ENCODE data around the gene SERPINA1.

SERPINA1 gene

DNA sequence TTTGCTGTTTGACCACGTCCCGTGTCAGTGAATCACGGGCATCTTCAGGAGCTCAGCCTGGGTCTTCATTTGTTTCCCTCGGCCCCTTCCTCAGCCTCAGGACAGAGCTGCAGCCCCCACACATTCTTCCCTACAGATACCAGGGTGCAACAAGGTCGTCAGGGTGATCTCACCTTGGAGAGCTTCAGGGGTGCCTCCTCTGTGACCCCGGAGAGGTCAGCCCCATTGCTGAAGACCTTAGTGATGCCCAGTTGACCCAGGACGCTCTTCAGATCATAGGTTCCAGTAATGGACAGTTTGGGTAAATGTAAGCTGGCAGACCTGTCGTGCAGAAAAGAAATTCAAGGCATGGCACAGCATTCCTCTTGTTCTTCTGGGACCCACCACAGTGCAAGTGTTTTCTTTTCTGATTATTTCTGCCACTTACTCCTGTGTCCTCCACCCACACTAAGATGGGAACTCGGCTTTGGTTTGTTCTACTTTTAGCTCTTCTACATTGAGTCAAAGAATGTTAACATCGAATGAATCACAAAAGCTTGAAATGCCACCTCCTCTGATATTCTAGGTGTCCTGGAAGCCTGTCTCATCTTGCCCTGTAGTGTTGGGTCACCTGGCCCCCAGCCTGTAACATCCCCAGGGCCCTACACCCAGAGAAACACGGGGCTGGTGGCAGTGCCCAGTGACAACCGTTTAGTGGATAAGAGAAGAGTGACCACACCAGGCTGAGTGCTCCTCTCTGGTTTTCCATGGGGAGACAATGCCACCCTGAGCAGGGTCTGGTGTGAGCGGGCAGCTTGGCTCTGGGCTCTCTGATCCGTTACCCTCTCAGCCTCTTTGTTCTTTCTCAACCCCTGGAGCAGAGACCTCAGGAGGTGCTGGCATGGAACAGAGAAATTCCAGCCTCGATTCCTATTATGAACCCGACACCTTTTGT is 8.8 kb downstream of the SERPINA1 start:
- Mint-ChIP-seq H3K9me3 (no peaks in the 10 kb centered on the region), H3K36me3 (ENCODE audit: insufficient read depth) (no peaks in the 10 kb centered on the region), H3K27ac (ENCODE audit: low read depth) (no peak overlapping the region), H3K4me1 (no peaks in the 10 kb centered on the region), H3K4me3 (no peak overlapping the region), H3K27me3 (peaks cover 48% of the 10 kb centered on the region)
- no peak for ATAC-seq (replicated peaks; ENCODE audit: extremely low read depth, poor library complexity, severe bottlenecking)
- no peak for DNase-seq (ENCODE audit: low spot score in 2 of 2)

GRCh38 chr14:94378527-94379290 is 9.7 kb downstream of the SERPINA1 start:
- DNase-seq (ENCODE audit: low spot score in 2 of 2) = no peak
- H3K4me1 Mint-ChIP-seq = no peaks in the 10 kb centered on the region
- peaks cover 48% of the 10 kb centered on the region for H3K27me3 Mint-ChIP-seq
- no peaks in the 10 kb centered on the region for H3K36me3 Mint-ChIP-seq (ENCODE audit: insufficient read depth)
- no peak for ATAC-seq (replicated peaks; ENCODE audit: extremely low read depth, poor library complexity, severe bottlenecking)
- no peak overlapping the region for H3K4me3 Mint-ChIP-seq
- no peak overlapping the region for H3K27ac Mint-ChIP-seq (ENCODE audit: low read depth)
- no peaks in the 10 kb centered on the region for H3K9me3 Mint-ChIP-seq

- Mint-ChIP-seq H3K4me1 (no peaks in the 10 kb centered on the region), H3K4me3 (no peak overlapping the region), H3K27ac (ENCODE audit: low read depth) (no peak overlapping the region), H3K27me3 (peaks cover 48% of the 10 kb centered on the region), H3K9me3 (no peaks in the 10 kb centered on the region), H3K36me3 (ENCODE audit: insufficient read depth) (no peaks in the 10 kb centered on the region)
- DNase-seq (ENCODE audit: low spot score in 2 of 2) (no peak), ATAC-seq (replicated peaks; ENCODE audit: extremely low read depth, poor library complexity, severe bottlenecking) (no peak)
Measured at GRCh38 chr14:94377866-94378470, 10.4 kb downstream of the SERPINA1 start.

- no peaks in the 10 kb centered on the region for H3K9me3 Mint-ChIP-seq
- no peaks in the 10 kb centered on the region for H3K4me1 Mint-ChIP-seq
- H3K4me3 Mint-ChIP-seq = no peak overlapping the region
- no peaks in the 10 kb centered on the region for H3K36me3 Mint-ChIP-seq (ENCODE audit: insufficient read depth)
- ATAC-seq (replicated peaks; ENCODE audit: extremely low read depth, poor library complexity, severe bottlenecking) (no peak), DNase-seq (ENCODE audit: low spot score in 2 of 2) (no peak)
- no peak overlapping the region for H3K27ac Mint-ChIP-seq (ENCODE audit: low read depth)
- peaks cover 53% of the 10 kb centered on the region for H3K27me3 Mint-ChIP-seq
Measured at GRCh38 chr14:94376976-94377865, 11.2 kb downstream of the SERPINA1 start.

- no peak for DNase-seq (ENCODE audit: low spot score in 2 of 2)
- H3K27ac Mint-ChIP-seq (ENCODE audit: low read depth) = no peak overlapping the region
- H3K4me3 Mint-ChIP-seq = no peak overlapping the region
- peaks cover 58% of the 10 kb centered on the region for H3K27me3 Mint-ChIP-seq
- H3K36me3 Mint-ChIP-seq (ENCODE audit: insufficient read depth) = no peaks in the 10 kb centered on the region
- H3K9me3 Mint-ChIP-seq = no peaks in the 10 kb centered on the region
- ATAC-seq (replicated peaks; ENCODE audit: extremely low read depth, poor library complexity, severe bottlenecking) = no peak
- no peaks in the 10 kb centered on the region for H3K4me1 Mint-ChIP-seq
Measured at GRCh38 chr14:94376108-94376975, 12.1 kb downstream of the SERPINA1 start.

DNA sequence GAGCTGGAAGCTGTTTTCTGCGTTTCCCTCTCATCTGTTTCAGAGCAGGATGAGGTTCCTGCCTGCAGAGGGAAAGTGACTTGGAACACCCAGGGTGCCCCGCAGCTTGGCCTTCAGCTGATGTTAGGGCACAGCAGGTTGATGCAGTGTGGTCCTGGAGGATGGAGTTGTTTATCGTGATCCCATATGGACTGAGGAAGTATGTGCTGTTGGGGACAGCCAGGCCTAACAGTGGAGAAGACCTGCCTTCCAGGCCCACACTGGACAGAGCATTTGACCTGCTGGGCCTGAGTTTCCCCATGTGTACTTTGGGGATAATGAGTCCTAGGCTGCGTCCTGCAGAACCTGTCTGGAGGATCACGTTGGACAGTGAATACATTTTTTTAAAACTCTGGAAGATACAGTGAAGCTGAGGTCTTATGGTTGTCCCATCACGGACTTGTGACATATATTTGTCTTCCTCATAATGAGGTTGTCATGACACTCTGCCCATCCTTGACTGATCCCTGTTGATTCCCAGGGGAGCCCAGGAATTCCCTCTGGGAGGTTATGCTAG is 12.8 kb downstream of the SERPINA1 start:
- DNase-seq (ENCODE audit: low spot score in 2 of 2) (no peak), ATAC-seq (replicated peaks; ENCODE audit: extremely low read depth, poor library complexity, severe bottlenecking) (no peak)
- Mint-ChIP-seq H3K27ac (ENCODE audit: low read depth) (no peak overlapping the region), H3K9me3 (no peaks in the 10 kb centered on the region), H3K36me3 (ENCODE audit: insufficient read depth) (peaks cover 2% of the 10 kb centered on the region), H3K4me3 (no peak overlapping the region), H3K4me1 (no peaks in the 10 kb centered on the region), H3K27me3 (peaks cover 56% of the 10 kb centered on the region)

DNA sequence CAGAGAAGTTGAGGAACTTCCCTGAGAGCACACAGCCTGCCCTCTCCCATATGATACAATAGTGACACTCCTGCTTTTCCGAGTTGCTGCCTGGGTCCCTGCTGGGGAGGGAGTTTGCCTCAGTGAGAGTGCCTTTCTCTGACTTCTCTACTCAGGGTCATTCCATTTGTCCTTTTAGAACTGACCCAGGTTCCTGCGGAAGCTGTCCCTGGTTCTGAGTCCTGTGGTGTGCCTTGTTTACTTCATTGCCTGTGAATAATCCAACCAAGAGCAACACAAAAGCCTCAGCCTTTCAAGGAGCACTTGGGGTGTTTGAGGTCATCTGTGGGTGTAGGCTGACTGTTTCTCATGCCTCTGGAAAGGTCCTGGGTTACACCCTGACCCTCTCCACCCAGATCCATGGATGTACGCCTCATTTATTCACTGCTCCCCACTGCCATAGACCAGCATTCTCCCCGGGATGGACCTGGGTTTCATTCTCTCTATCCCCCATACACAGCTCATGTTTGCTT is 13.6 kb downstream of the SERPINA1 start:
- Mint-ChIP-seq H3K4me3 (no peak overlapping the region), H3K36me3 (ENCODE audit: insufficient read depth) (peaks cover 2% of the 10 kb centered on the region), H3K27me3 (peaks cover 48% of the 10 kb centered on the region), H3K27ac (ENCODE audit: low read depth) (no peak overlapping the region), H3K4me1 (no peaks in the 10 kb centered on the region), H3K9me3 (no peaks in the 10 kb centered on the region)
- ATAC-seq (replicated peaks; ENCODE audit: extremely low read depth, poor library complexity, severe bottlenecking) (no peak), DNase-seq (ENCODE audit: low spot score in 2 of 2) (no peak)

DNA sequence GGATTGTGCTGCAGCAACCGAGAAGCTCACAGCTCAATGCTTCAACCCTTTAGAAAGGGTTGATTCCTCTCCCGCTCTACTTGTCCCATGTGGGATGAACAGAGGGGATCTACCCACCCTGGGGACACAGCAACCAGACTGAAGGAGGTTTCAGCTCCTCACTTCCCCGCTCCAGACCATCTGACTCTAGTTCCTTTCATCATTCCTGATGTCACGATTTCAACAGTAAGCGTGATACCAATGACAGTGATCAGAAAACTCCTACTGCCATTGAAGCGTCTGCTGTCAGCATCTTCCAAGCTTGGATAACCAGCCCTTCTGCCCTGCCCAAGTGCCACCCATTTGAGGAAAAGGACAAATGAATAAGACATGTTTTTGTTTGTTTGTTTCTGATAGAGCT is 14.3 kb downstream of the SERPINA1 start:
- no peaks in the 10 kb centered on the region for H3K9me3 Mint-ChIP-seq
- no peak overlapping the region for H3K27ac Mint-ChIP-seq (ENCODE audit: low read depth)
- ATAC-seq (replicated peaks; ENCODE audit: extremely low read depth, poor library complexity, severe bottlenecking) = no peak
- DNase-seq (ENCODE audit: low spot score in 2 of 2) = no peak
- peaks cover 4% of the 10 kb centered on the region for H3K36me3 Mint-ChIP-seq (ENCODE audit: insufficient read depth)
- no peaks in the 10 kb centered on the region for H3K4me1 Mint-ChIP-seq
- H3K4me3 Mint-ChIP-seq = no peak overlapping the region
- peaks cover 43% of the 10 kb centered on the region for H3K27me3 Mint-ChIP-seq

GRCh38 chr14:94373708-94374107 is 14.7 kb downstream of the SERPINA1 start:
- DNase-seq (ENCODE audit: low spot score in 2 of 2) (no peak), ATAC-seq (replicated peaks; ENCODE audit: extremely low read depth, poor library complexity, severe bottlenecking) (no peak)
- Mint-ChIP-seq H3K9me3 (no peaks in the 10 kb centered on the region), H3K27ac (ENCODE audit: low read depth) (no peak overlapping the region), H3K27me3 (peaks cover 43% of the 10 kb centered on the region), H3K4me1 (no peaks in the 10 kb centered on the region), H3K36me3 (ENCODE audit: insufficient read depth) (peaks cover 4% of the 10 kb centered on the region), H3K4me3 (no peak overlapping the region)

DNA sequence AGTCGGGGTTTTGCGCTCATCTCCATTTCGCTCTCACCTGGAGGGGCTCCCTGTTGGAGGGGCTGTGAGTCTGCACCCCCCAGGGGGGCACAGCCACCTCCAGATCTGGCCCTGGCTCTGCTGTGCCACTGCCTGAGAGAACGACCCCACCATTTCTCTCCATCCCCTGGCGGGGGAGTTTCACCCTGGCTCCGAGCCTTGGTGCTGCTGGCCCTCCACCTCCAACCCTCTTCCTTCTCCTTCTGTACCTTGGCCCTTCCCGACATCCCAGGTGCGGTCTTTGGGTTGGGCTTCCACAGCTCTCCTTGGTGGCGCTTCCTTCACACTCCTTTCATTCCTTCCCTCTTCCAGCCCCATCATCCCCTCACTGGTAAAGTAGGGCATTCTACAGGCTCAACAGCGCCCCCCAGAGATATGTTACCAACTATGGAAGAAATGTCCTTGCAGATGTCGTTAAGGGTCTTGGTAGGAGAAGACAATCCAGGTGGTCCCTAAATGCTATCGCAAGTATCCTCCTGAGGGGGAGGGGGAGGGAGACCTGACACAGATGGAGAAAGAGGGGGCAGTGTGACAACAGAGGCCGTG is 16.3 kb downstream of the SERPINA1 start:
- H3K9me3 Mint-ChIP-seq = no peaks in the 10 kb centered on the region
- no peaks in the 10 kb centered on the region for H3K4me1 Mint-ChIP-seq

DNA sequence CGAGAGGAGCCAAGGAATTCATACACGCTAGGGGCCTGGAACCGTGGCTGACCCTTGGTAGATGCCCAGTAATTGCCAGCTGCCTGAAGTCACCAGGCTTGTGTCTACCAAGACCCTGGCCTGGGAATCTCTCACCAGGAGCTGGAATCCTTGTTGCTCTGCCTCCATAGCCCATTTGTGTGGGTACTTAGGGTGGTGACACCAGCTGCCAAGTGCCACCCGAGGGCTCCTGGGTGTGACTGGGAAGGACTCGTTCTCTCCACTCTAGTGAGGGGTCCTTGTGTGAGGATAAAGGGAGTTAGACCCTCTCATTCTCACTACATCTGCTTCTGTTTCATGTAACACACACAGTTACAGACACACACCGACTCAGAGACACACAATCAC is 17.9 kb downstream of the SERPINA1 start:
- Mint-ChIP-seq H3K27me3 (peaks cover 19% of the 10 kb centered on the region), H3K9me3 (no peaks in the 10 kb centered on the region), H3K27ac (ENCODE audit: low read depth) (no peak overlapping the region), H3K4me3 (no peak overlapping the region), H3K36me3 (ENCODE audit: insufficient read depth) (peaks cover 4% of the 10 kb centered on the region), H3K4me1 (no peaks in the 10 kb centered on the region)
- ATAC-seq (replicated peaks; ENCODE audit: extremely low read depth, poor library complexity, severe bottlenecking) (no peak), DNase-seq (ENCODE audit: low spot score in 2 of 2) (no peak)

More for the DNA sequence above, 16.3 kb downstream of the SERPINA1 start:
- no peak overlapping the region for H3K4me3 Mint-ChIP-seq
- H3K27ac Mint-ChIP-seq (ENCODE audit: low read depth) = peak overlapping the region; percentile 3
- DNase-seq (ENCODE audit: low spot score in 2 of 2) (no peak), ATAC-seq (replicated peaks; ENCODE audit: extremely low read depth, poor library complexity, severe bottlenecking) (no peak)
- H3K36me3 Mint-ChIP-seq (ENCODE audit: insufficient read depth) = peaks cover 4% of the 10 kb centered on the region
- peaks cover 30% of the 10 kb centered on the region for H3K27me3 Mint-ChIP-seq

Measured in central memory CD8-positive, alpha-beta T cell (primary cell).